Progenitor cell of endocrine pancreas (in vitro differentiated cells): Measurements from ENCODE around the gene ANKRD63. TPM values are rescaled to one million over a fixed set of nuclear protein-coding genes. Genes with fewer than 3 reads are reported as not detected.

ENCODE experiments used
- DNase-seq: peaks from one replicate; pipeline ENCODE4 v3.0.0; 2021; ENCODE audit warnings: low spot score; ENCODE audit not compliant: unreplicated experiment
- H3K27ac Mint-ChIP-seq: 2 replicates; pipeline ENCODE4 v1.8.0; 2021; ENCODE audit warnings: mild to moderate bottlenecking, moderate library complexity, mixed read lengths
- H3K27me3 Mint-ChIP-seq: 2 replicates; pipeline ENCODE4 v1.8.0; 2021; ENCODE audit warnings: mixed read lengths
- H3K36me3 Mint-ChIP-seq: 2 replicates; pipeline ENCODE4 v1.8.0; 2022; ENCODE audit warnings: mixed read lengths; ENCODE audit not compliant: insufficient read depth
- H3K4me1 Mint-ChIP-seq: 2 replicates; pipeline ENCODE4 v1.8.0; 2021; ENCODE audit warnings: low read depth, mixed read lengths
- H3K4me3 Mint-ChIP-seq: 2 replicates; pipeline ENCODE4 v1.8.0; 2021; ENCODE audit warnings: low read depth, mild to moderate bottlenecking, moderate library complexity, mixed read lengths
- H3K9me3 Mint-ChIP-seq: 2 replicates; pipeline ENCODE4 v1.8.0; 2021; ENCODE audit warnings: low read depth, mixed read lengths
- CTCF ChIP-seq: fragments of 200-600 bp; sonication (generic); IDR thresholded peaks from one replicate; pipeline ENCODE4 v1.5.0; 2021; ENCODE audit warnings: antibody characterized with exemption, mild to moderate bottlenecking; ENCODE audit not compliant: unreplicated experiment
- total RNA-seq: library from RNA; stranded (reverse); gene quantifications from 2 replicates; pipeline ENCODE4 v1.2.1, GENCODE V29; 2021

The ANKRD63 gene
- total RNA-seq, 1 donor from 2014 or later = not detected

- Mint-ChIP-seq H3K4me1 (peaks cover 2% of the 10 kb centered on the region), H3K4me3 (no peak overlapping the region), H3K9me3 (peaks cover 3% of the 10 kb centered on the region), H3K27ac (no peak overlapping the region), H3K27me3 (peaks cover 28% of the 10 kb centered on the region), H3K36me3 (no peaks in the 10 kb centered on the region)
- TF ChIP-seq CTCF = no peak
- DNase-seq = no peak
These were observed 20.7 kb upstream of the ANKRD63 start for GRCh38 chr15:40303576-40303975.

- peaks cover 2% of the 10 kb centered on the region for H3K4me1 Mint-ChIP-seq
- peaks cover 33% of the 10 kb centered on the region for H3K27me3 Mint-ChIP-seq
- peak overlapping the region; percentile 20 for H3K27ac Mint-ChIP-seq
- TF ChIP-seq CTCF = no peak
- DNase-seq = no peak
- H3K9me3 Mint-ChIP-seq = peaks cover 3% of the 10 kb centered on the region
- H3K4me3 Mint-ChIP-seq = no peak overlapping the region
- H3K36me3 Mint-ChIP-seq = no peaks in the 10 kb centered on the region
These were observed 20.1 kb upstream of the ANKRD63 start for GRCh38 chr15:40302981-40303380.

DNA sequence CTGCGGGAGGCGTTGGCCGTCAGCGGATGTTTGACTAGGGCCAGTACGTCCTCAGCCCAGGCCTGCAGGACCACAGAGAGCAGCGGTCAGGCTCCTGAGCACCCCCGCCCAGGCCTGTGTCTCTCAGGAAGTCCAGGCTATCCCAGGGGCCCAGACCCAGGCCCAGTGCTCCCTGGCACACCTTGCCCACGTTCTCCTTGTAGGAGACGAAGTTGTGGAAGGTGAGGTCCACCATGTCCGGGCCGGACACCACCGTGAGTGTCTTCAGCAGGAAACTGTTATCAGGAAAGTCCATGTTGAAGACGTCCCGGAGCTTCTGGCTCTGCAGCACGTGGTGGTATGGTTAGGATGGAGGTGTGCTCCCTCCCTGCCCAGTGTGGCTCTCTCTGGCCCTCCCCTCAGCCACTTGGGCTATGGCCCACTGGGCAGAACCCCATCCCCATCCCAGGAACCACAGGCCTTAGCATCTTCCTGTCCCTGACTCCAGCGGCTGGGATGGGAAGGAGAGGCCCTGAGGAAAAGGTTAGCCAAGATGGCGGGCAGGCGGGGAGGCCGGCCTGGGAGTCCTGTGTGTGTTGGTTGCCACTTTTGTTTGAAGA lies 19.5 kb upstream of the ANKRD63 start:
- Mint-ChIP-seq H3K36me3 (no peaks in the 10 kb centered on the region), H3K27ac (no peak overlapping the region), H3K9me3 (peaks cover 3% of the 10 kb centered on the region), H3K27me3 (peaks cover 39% of the 10 kb centered on the region), H3K4me1 (peaks cover 2% of the 10 kb centered on the region), H3K4me3 (no peak overlapping the region)
- no peak for TF ChIP-seq CTCF
- no peak for DNase-seq

GRCh38 chr15:40301467-40302179 lies 18.8 kb upstream of the ANKRD63 start:
- H3K4me1 Mint-ChIP-seq = peaks cover 5% of the 10 kb centered on the region
- H3K27ac Mint-ChIP-seq = peak overlapping the region; percentile 11
- H3K4me3 Mint-ChIP-seq = peak overlapping the region; percentile 60
- TF ChIP-seq CTCF = no peak
- no peaks in the 10 kb centered on the region for H3K36me3 Mint-ChIP-seq
- peaks cover 44% of the 10 kb centered on the region for H3K27me3 Mint-ChIP-seq
- peaks cover 3% of the 10 kb centered on the region for H3K9me3 Mint-ChIP-seq
- no peak for DNase-seq

- TF ChIP-seq CTCF = no peak
- Mint-ChIP-seq H3K9me3 (peaks cover 3% of the 10 kb centered on the region), H3K4me3 (no peak overlapping the region), H3K27ac (no peak overlapping the region), H3K36me3 (no peaks in the 10 kb centered on the region), H3K4me1 (peaks cover 5% of the 10 kb centered on the region), H3K27me3 (peaks cover 49% of the 10 kb centered on the region)
- no peak for DNase-seq
These were observed 17.9 kb upstream of the ANKRD63 start for GRCh38 chr15:40300771-40301170.
